Stimulated activated CD8-positive, alpha-beta memory T cell treated with anti-CD3 and anti-CD28 coated beads, Interleukin-2, amount 100 ng/mL, for 48 hours (primary cell): ENCODE results near the gene DUS4L.

ENCODE experiments used
- DNase-seq, 2 donors: peaks; one replicate each; pipeline ENCODE4 v3.0.0-alpha.2; 2020; ENCODE audit warnings: low read depth in 2 of 2

DUS4L gene

GRCh38 chr7:107613948-107614347, 50.2 kb downstream of the DUS4L start:
- no peak for DNase-seq

DNA sequence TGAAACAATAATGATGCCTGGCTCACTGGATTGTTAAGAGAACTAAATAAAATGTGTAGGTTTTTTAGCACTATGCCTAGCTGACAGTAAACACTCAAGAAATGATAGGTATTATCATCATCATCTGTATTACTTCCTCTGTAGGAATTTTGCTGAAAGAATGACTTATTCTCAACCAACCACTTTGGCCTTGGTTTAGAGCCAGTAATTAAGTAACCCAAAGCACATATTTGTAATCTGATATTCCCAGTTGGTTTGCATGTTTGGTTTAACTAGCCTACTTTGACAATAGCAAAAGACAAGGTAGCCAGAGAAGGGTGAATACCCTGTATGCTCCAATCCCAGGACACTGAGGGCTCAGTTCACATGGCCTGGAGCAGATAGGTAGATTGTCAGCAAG, 50.7 kb downstream of the DUS4L start:
- DNase-seq, result no peak

GRCh38 chr7:107615910-107616680, 52.3 kb downstream of the DUS4L start:
- no peak for DNase-seq

- no peak for DNase-seq
Measured at GRCh38 chr7:107622429-107622828, 58.7 kb downstream of the DUS4L start.

- DNase-seq, result no peak
Measured at GRCh38 chr7:107622894-107623293, 59.1 kb downstream of the DUS4L start.

DNA sequence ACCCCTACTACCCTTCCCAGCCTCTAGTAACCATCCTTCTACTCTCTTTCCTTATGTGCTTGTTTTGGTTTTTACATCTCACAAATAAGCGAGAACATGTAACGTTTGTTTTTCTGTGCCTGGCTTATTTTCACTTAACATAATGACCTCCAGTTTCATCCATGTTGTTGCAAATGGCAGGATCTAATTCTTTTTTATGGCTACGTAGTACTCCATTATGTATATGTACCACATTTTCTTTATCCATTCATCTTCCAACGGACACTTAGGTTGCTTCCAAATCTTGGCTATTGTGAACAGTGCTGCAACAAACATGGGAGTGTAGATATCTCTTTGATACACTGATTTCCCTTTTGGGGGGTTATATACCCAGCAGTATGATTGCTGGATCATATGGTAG, 63.2 kb downstream of the DUS4L start:
- DNase-seq, result no peak
